Melanocyte of skin (primary cell): ENCODE data around the gene UBQLNL. TPM values are rescaled to one million over a fixed set of nuclear protein-coding genes. Genes with fewer than 3 reads are reported as not detected.

ENCODE experiments used
- total RNA-seq, 2 donors: library from RNA; depleted of rRNA; stranded (reverse); fragments of >200 nt; gene quantifications; 2 replicates each; pipeline ENCODE4 v1.2.3, GENCODE V29; 2012

The UBQLNL gene
- total RNA-seq = under 1 TPM in 1 of 2 donors, not detected in 1; 0.34 TPM

GRCh38 chr11:5516599-5516998 is at the start of gene UBQLNL:
TSS of gene UBQLNL (minus strand) at chr11:5516699. CDS start at chr11:5516441, 258 bp downstream.

DNA sequence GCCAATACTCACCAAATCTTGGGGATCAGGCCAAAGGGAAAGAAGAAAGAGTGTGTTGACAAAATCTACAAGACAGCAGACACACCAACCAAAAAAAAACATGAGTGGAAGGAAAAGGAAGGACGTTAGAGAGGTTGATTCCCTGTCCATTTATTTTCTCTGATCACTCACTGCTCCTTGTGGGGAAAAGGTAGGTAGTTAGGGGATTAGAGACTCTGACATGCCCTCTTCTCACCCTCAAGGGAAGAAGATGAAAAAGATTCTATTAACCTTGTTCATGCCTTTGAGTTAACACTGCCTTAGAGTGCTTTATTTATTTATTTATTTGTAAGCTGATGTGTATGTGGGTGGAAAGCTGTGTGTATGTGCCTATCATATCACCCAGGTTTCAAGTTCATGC is 31.9 kb upstream of the UBQLNL start, which contains the start of gene OR52H1:
OR52H1 (minus strand) TSS at position 101 of the 400 bp plus-strand sequence. CDS start 3,035 bp downstream, outside the sequence.

GRCh38 chr11:5509803-5510202 is 6.7 kb downstream of the UBQLNL start, which contains the start of gene UBQLN3:
TSS of gene UBQLN3 (minus strand) at chr11:5509957. CDS start at chr11:5509558, 399 bp downstream.

DNA sequence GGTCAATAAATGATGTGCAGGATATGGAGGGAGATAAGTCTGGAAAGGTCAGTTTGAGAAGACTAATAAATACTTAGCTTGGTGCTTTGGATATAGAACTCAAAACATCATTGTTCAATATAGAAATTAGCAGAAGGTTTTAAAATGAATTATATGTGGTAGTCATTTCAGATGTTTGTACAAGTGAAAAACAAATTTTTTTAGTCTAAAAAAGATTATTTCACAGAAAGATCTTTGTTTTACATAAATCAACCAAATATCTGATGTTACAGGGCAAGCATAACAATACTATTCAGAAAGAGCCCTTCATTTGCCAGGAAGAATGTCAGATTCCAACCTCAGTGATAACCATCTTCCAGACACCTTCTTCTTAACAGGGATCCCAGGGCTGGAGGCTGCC is 28.1 kb downstream of the UBQLNL start, which contains the start of gene OR52D1:
OR52D1 (plus strand) TSS at position 301 of the 400 bp plus-strand sequence; CDS start at position 323, 22 bp downstream.

Other genes starting within 250 kb of the UBQLNL start
- gene HBE1, start 246.8 kb downstream of the UBQLNL start, total RNA-seq = not detected
- gene OR51B4, start 214.8 kb downstream of the UBQLNL start, total RNA-seq = not detected
- under 1 TPM in 1 of 2 donors, not detected in 1; 0.34 TPM for gene OR51B2, start 192.4 kb downstream of the UBQLNL start, total RNA-seq
- gene OR51B5, start 173.2 kb downstream of the UBQLNL start, total RNA-seq = not detected
- gene OR51B6, start 165.2 kb downstream of the UBQLNL start, total RNA-seq = not detected
- not detected for gene OR51M1, start 132.9 kb downstream of the UBQLNL start, total RNA-seq
- gene OR51Q1, start 94.6 kb downstream of the UBQLNL start, total RNA-seq = not detected
- under 1 TPM in 1 of 2 donors, not detected in 1; 0.34 TPM for gene OR51I1, start 75.2 kb downstream of the UBQLNL start, total RNA-seq
- gene OR51I2, start 67.4 kb downstream of the UBQLNL start, total RNA-seq = not detected
- not detected for gene OR52D1, start 28.0 kb downstream of the UBQLNL start, total RNA-seq
- gene UBQLN3, start 6.7 kb downstream of the UBQLNL start, total RNA-seq = not detected
- under 1 TPM in 1 of 2 donors, not detected in 1; 0.69 TPM for gene OR52H1, start 31.8 kb upstream of the UBQLNL start, total RNA-seq
- gene OR52B6, start 64.2 kb upstream of the UBQLNL start, total RNA-seq = not detected
- 1 to 10 TPM; 4.5 to 8.7 TPM for gene TRIM6, start 79.9 kb upstream of the UBQLNL start, total RNA-seq
- gene TRIM34, start 108.3 kb upstream of the UBQLNL start, total RNA-seq = 10 to 100 TPM; 19.3 to 26.6 TPM
- gene TRIM5, start 168.4 kb upstream of the UBQLNL start, total RNA-seq = 10 to 100 TPM; 66.8 to 72.6 TPM
- gene TRIM22, start 173.1 kb upstream of the UBQLNL start, total RNA-seq = 100 to 1,000 TPM; 117 to 188 TPM
- gene OR56B1, start 219.7 kb upstream of the UBQLNL start, total RNA-seq = not detected
- not detected for gene OR52N4, start 237.5 kb upstream of the UBQLNL start, total RNA-seq